HG02642 (cell line): ENCODE measurements around the gene MYH10.
"Not testable (repeated sequence)": the region's sequence is repeated elsewhere in the genome, so short reads cannot be mapped to it uniquely, and the experiment has no call there.

Experiments used
- ATAC-seq: cut with Tn5 transposase; IDR thresholded peaks from one replicate; pipeline ENCODE4 v1.9.1; 2021; ENCODE audit warnings: mild to moderate bottlenecking; ENCODE audit not compliant: unreplicated experiment, poor library complexity

Gene MYH10

DNA sequence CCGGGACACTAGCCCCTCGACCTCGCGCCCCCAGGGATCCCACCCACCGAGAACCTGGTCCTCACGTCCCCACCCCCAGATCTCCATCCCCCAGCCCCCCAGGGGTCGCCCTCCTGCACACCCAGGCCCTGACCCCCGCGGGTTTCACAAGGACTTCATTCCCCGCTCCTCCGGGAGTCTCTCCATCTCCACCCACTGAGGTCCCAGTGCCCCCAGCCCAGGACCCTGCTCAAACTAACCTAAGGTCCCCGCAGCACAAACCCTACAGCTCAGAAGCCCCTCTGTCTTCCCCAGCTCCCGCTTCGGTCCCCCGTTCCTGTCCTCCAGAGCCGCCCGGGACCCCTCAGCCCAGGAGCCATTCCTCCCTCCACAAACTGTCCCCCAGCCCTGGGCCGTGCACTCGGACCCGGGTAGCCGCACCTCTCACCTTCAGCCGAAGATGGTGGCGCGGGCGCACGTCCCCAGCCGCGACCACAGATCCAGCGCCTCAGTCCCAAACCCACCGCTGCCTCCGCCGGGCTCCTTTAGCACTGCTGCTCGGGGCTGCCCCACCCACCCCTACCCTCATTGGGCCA lies at the start of gene MYH10:
Gene MYH10, minus strand, starts transcription at position 499 of the 575 bp plus-strand sequence. CDS start 7,479 bp downstream, outside the sequence.
- ATAC-seq: no peak

DNA sequence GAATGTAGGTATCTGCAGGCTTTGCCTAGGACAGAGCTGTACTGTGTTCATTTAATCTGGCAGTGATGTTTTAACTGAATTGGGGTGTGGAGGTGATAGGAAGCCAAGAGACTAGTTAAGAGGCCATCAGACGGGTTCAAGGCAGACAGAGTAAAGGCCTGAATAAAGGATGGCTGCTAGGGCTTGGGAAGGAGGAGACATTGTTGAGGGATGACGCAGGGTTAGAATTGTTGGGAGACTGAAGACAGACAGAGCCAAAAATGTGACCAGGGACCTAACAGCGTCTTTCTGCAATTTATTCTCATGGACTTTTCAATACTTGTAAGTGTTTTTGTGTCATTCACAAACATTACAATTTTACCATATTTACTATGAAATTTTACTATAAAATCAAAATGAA lies 48.6 kb upstream of the MYH10 start:
- ATAC-seq: no peak

- no peak for ATAC-seq
Measured at GRCh38 chr17:8675306-8675705, 44.8 kb upstream of the MYH10 start.

GRCh38 chr17:8674344-8675305 lies 44.1 kb upstream of the MYH10 start:
- no peak for ATAC-seq

- ATAC-seq: no peak
Measured at GRCh38 chr17:8673612-8674011, 43.1 kb upstream of the MYH10 start.

DNA sequence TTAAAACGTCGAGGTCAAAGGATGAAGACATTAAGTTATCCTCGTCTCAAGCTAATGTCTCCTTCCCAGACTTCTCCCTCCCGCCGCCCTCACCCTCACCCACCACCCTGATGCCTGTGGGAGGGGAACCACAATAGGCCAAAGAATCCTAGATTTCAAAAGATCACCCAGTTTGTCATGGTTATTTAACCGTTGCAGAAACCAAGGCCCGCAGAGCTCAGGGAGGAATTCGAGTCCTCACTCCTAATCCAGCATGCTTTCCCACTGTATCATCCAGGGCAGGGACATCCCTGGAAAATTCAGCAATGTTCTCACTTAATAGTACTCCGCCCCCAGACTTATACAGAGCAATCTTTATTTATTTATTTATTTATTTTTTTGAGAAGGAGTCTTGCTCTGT lies 41.8 kb upstream of the MYH10 start:
- no peak for ATAC-seq

DNA sequence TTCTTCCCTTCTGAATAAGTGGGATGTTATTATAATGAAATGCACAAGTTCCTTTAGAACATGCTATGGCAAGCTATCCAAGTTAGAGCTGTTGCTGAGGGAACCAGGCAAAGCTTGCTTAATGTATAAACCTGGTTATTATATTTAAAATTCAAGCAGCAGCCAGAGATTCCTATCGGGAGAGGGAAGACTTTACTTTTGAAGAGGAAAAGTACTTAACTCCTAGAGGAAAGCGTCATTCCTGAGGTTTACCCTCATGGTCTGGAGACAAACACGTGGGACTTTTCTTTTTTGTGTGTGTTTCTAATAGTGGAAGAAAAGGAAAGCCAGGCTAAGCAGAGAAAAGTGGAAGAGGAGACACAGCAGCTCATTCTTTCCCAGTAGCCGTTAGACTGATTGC lies 39.9 kb upstream of the MYH10 start:
- no peak for ATAC-seq

DNA sequence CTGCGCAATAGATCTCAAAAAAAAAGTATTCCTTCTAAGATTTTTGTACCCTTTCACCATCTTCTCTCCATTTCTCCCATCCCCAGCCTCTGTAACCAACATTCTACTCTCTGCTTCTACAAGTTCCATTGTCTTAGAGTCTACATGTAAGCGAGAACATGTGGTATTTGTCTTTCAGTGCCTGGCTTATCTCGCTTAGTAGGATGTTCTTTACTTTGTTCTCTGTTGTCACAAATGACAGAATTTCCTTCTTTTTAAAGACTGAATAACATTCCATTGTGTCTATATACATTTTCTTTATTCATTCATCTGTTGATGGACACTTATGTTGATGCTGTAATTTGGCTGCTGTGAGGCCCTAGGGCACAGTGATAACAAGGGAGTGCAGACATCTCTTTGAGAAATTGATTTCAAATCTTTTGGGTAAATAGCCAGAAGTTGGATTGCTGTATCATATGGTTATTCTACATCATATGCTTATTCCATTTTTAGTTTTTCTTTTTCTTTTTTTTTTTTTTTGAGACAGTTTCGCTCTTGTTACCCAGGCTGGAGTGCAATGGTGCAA lies 37.7 kb upstream of the MYH10 start:
- no peak for ATAC-seq

GRCh38 chr17:8667421-8667820 lies 36.9 kb upstream of the MYH10 start:
- ATAC-seq: no peak

DNA sequence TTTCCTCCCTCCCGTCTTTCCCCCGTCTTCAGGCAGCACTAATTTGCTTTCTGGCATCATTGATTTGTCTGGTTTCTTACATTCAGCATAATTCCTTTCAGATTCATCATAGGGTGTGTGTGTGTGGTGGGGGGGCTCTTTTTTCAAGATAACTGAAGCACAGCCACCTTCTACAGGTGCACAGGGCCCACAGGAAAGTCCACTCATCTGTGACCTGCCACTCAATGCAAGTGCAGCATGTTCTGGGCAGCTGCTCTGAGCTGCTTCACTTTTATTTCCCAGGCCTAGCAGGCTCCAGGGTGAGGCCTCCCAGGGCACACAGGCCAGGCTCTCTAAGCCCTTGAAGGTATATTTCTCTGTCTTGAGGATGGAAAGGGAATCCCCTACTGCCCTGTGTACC lies 35.2 kb upstream of the MYH10 start:
- ATAC-seq: no peak

- no peak for ATAC-seq
Measured at GRCh38 chr17:8664456-8665126, 34.1 kb upstream of the MYH10 start.

DNA sequence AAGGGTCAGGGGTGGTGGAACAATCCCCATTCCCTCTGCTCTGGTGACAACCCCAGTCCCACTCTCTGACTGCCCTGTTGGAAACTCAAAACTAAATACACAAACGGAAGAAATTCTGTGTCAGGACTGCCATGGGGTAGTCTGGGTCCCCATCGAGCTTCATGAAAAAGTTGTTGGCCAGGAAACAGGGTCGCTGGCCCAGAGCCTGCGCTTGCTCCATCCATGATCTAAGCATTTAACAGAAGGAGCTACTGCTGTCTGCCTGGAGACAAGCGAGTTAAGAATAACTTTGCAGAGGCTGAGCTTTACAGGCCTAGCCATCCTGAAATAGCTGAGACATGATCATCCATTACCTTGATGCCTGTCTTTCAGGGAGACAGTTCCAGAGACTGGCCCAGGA lies 32.4 kb upstream of the MYH10 start:
- no peak for ATAC-seq

DNA sequence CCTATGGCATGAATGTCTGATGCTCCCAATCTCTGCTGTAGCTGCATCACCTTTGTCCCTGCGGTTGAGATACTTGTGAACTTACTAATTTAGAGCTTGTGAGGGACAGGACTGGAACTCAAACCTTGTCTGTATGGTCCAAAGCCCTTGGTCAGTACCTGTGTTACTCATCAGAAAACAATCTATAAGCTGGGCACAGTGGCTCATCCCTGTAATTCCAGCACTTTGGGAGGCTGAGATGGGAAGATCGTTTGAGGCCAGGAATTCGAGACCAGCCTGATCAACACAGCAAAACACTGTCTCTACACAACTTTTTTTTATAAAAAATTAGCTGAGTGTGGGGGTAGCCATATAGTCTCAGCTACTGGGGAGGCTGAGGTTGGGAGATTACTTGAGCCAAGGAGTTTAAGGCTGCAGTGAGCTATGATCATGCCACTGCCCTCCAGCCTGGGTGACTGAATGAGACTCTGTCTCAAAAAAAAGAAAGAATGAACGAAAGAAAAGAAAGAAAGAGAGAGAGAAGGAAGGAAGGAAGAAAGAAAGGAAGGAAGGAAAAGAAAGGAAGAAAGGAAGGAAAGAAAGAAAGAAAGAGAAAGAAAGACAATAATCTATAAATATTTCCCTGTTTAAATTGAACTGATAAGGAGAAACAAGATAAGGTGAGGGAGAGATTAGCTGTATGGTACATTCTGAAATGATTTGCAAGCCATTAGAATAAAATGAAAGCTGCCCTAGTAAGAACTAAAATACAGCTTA lies 31.7 kb upstream of the MYH10 start:
- no peak for ATAC-seq

- not testable (repeated sequence) for ATAC-seq
Measured at GRCh38 chr17:8660709-8661108, 30.2 kb upstream of the MYH10 start.

GRCh38 chr17:8659758-8660410 lies 29.4 kb upstream of the MYH10 start:
- no peak for ATAC-seq

DNA sequence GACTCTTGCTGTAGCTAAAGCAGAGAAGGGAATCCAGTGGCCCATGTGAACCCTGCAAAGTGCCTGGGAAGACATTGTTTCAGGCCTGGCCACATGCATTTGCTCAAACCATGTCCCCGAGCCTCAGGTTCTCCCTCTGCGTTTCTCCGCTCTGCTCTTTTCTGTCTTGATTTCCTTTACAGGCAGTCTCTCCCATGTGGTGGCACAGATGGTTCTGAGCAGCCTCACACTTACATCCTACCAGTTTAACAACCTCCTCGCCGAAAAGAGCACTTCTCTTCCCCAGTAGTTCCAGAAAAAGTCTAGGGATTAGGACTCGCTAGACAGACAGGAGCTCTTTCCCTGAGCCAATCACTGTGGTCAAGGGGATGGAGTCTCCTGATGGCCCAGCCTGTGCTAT lies 28.3 kb upstream of the MYH10 start:
- ATAC-seq: no peak

DNA sequence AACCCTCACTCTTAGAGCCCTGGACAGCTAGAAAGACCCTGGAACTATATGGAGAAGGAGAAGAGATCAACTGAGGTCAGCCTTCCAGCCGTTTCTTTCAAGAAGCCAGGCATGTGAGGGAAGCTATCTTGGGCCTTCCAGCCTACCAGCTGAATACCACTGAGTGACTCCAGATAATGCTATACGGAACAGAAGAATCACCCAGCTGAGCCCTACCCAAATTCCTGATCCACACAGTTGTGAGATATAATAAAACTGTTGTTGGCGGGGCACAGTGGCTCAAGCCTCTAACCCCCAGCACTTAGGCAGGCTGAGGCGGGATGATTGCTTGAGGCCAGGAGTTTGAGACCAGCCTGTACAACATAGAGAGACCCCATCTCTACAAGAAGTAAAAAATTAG lies 26.2 kb upstream of the MYH10 start:
- ATAC-seq: no peak

GRCh38 chr17:8654822-8655221 lies 24.3 kb upstream of the MYH10 start:
- no peak for ATAC-seq

DNA sequence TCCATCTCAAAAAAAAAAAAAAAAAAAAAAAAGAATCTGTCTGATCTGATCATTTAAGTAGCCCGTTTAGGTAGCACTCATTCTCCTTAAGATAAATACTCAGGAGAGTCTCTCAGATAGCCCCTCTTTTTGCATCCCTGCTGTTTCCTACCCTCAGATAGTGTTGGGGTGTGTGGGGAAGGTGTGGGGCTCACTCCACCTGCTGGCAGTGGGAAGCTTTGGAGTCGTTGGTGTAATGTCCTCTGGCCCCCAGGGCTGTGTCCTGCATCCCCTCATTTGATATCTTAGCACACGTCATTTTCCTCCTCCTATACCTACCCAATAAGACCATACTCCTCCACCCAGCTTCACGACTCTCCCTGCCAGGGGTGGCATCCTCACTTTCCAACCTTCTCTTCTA lies 20.5 kb upstream of the MYH10 start:
- no peak for ATAC-seq

DNA sequence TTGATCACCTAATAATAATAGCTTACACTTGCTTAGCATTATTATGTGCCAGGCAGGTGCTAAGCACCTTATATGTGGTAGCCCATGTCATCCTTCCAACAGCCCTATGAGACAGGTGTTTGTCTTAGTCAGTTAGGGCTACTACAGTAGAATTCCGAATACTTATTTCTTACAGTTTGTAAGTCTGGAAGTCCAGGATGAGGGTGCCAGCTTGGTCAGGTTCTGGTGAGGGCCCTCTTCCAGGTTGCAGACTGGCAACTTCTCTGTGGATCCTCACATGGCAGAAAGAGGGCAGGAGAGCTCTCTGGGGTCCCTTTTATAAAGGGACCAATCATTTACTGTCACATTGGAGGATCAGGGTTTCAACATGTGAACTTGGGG lies 19.6 kb upstream of the MYH10 start:
- no peak for ATAC-seq
